Panc1 (cell line): Measurements from ENCODE around the gene GNPAT. TPM values are rescaled to one million over a fixed set of nuclear protein-coding genes. Genes with fewer than 3 reads are reported as not detected.
A peak's percentile ranks its signal among the peaks of the same experiment; 100 is the strongest.

Experiments
- ATAC-seq: fragments of 200-7000 bp; cut with Tn5 transposase; 2 replicates; pipeline ENCODE4 v1.9.1; 2020; ENCODE audit warnings: mild to moderate bottlenecking, moderate library complexity
- BruUV-seq: library from RNA; stranded (reverse); fragments of 400-500 nt; replicated peaks from 2 replicates; lab custom pipeline; 2021; lab: Mats Ljungman, UMichigan
- CTCF ChIA-PET: fragments of 300-600 bp; sonication (Branson Sonifier 250); formaldehyde crosslinking; loops from one replicate; lab custom pipeline; 2022; ENCODE audit warnings: antibody characterized with exemption; lab: Charles Lee
- POLR2A ChIA-PET: fragments of 300-600 bp; sonication (Branson Sonifier 250); formaldehyde crosslinking; loops from one replicate; lab custom pipeline; 2022; ENCODE audit warnings: antibody characterized with exemption; lab: Charles Lee
- DNase-seq: peaks from one replicate; pipeline ENCODE4 v3.0.0-alpha.2; 2010; ENCODE audit warnings: low read depth, low spot score
- H3K27ac ChIP-seq: 2 replicates; pipeline ENCODE4 v1.5.1; 2011; ENCODE audit warnings: mild to moderate bottlenecking, low read length, inconsistent platforms
- H3K27me3 ChIP-seq: fragments of 200-500 bp; sonication (Bioruptor generic); 2 replicates; pipeline ENCODE4 v1.6.0; 2014; ENCODE audit warnings: low read length, inconsistent platforms; ENCODE audit not compliant: control insufficient read depth, insufficient read depth
- H3K36me3 ChIP-seq: fragments of 200-500 bp; sonication (Bioruptor generic); 2 replicates; pipeline ENCODE4 v1.5.1; 2014; ENCODE audit warnings: inconsistent platforms, mild to moderate bottlenecking, low read length, moderate library complexity; ENCODE audit not compliant: control insufficient read depth, insufficient read depth
- H3K4me1 ChIP-seq: 2 replicates; pipeline ENCODE4 v1.5.1; 2011; ENCODE audit warnings: inconsistent platforms, mild to moderate bottlenecking, low read length, moderate library complexity; ENCODE audit not compliant: control insufficient read depth, insufficient read depth
- H3K4me3 ChIP-seq, 2 experiments: 2 replicates each; pipeline ENCODE4 v1.5.1; 2011 to 2012; ENCODE audit warnings: low read depth in 2 of 2, low read length in 2 of 2, mild to moderate bottlenecking in 2 of 2, inconsistent platforms in 1 of 2, moderate library complexity in 1 of 2
- H3K9me3 ChIP-seq: fragments of 200-500 bp; sonication (Bioruptor generic); 2 replicates; pipeline ENCODE4 v1.5.1; 2014; ENCODE audit warnings: low read depth, mild to moderate bottlenecking, inconsistent platforms, low read length, moderate library complexity; ENCODE audit not compliant: control insufficient read depth, insufficient read depth
- POLR2AphosphoS5 ChIP-seq: IDR thresholded peaks from 2 replicates; pipeline ENCODE4 v1.6.1; 2012; ENCODE audit warnings: mild to moderate bottlenecking, low read depth, low read length, moderate library complexity
- REST ChIP-seq, 2 experiments: IDR thresholded peaks; 2 replicates each; pipeline ENCODE4 v1.6.1; 2011 to 2012; ENCODE audit warnings: low read depth in 2 of 2, control low read depth in 1 of 2, low read length in 1 of 2, mild to moderate bottlenecking in 1 of 2, moderate library complexity in 1 of 2; ENCODE audit not compliant: insufficient read depth in 1 of 2
- SIN3A ChIP-seq: IDR thresholded peaks from 2 replicates; pipeline ENCODE4 v1.6.1; 2012; ENCODE audit warnings: low read depth, mild to moderate bottlenecking, low read length, moderate library complexity, borderline replicate concordance; ENCODE audit not compliant: insufficient read depth
- TCF7L2 ChIP-seq: IDR thresholded peaks from 2 replicates; pipeline ENCODE4 v1.6.1; 2011; ENCODE audit warnings: mild to moderate bottlenecking, low read depth, low read length, inconsistent platforms
- in situ Hi-C: cut with HindIII; loops from 2 replicates; pipeline ENCODE4 v1.10.0; 2016; ENCODE audit warnings: low sequenced_read_pairs, low pct_unique_long_range_greater_than_20kb
- intact Hi-C: fragments of 100-400 bp; cut with micrococcal nuclease; formaldehyde crosslinking; loops from one replicate; pipeline ENCODE4 v1.10.0; 2022; ENCODE audit not compliant: unreplicated experiment
- total RNA-seq: library from RNA; stranded (reverse); gene quantifications from one replicate; pipeline ENCODE4 v1.2.1, GENCODE V29; 2021; ENCODE audit not compliant: unreplicated experiment
- TF ChIP-seq, protein P1 (sequence below): fragments of 450-650 bp; IDR thresholded peaks from 2 replicates; pipeline ENCODE4 v1.5.1; 2017; ENCODE audit warnings: mild to moderate bottlenecking

Gene GNPAT
- total RNA-seq, 1 experiment from 2014 or later, result 42.5 TPM

GRCh38 chr1:231248778-231249177, 7.8 kb downstream of the GNPAT start:
- POLR2A ChIA-PET, result no interaction called here
- ATAC-seq, result peak; percentile 51; the same call in 1 of the 2 replicates
- in situ Hi-C loops (no loop called here), intact Hi-C loops (loop anchor here (10.0 kb wide), 1 partner anchor 86 kb away; the partner anchor contains the start of genes EXOC8 and SPRTN)
- H3K27ac ChIP-seq, result no peak overlapping the region
- H3K36me3 ChIP-seq, result no peaks in the 10 kb centered on the region
- DNase-seq, result peak; percentile 61
- H3K4me1 ChIP-seq, result no peaks in the 10 kb centered on the region; the same call in 1 of the 2 replicates
- no peaks in the 10 kb centered on the region for H3K27me3 ChIP-seq
- no peak overlapping the region for H3K4me3 ChIP-seq
- BruUV-seq, result no TSS peak
- no peaks in the 10 kb centered on the region for H3K9me3 ChIP-seq
- CTCF ChIA-PET, result no interaction called here
- no peak for TF ChIP-seq SIN3A
- TF ChIP-seq, protein P1, sequence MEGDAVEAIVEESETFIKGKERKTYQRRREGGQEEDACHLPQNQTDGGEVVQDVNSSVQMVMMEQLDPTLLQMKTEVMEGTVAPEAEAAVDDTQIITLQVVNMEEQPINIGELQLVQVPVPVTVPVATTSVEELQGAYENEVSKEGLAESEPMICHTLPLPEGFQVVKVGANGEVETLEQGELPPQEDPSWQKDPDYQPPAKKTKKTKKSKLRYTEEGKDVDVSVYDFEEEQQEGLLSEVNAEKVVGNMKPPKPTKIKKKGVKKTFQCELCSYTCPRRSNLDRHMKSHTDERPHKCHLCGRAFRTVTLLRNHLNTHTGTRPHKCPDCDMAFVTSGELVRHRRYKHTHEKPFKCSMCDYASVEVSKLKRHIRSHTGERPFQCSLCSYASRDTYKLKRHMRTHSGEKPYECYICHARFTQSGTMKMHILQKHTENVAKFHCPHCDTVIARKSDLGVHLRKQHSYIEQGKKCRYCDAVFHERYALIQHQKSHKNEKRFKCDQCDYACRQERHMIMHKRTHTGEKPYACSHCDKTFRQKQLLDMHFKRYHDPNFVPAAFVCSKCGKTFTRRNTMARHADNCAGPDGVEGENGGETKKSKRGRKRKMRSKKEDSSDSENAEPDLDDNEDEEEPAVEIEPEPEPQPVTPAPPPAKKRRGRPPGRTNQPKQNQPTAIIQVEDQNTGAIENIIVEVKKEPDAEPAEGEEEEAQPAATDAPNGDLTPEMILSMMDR, result no peak
- TF ChIP-seq REST (IDR thresholded peaks at IDR 0.05; ENCODE audit: insufficient read depth in 1 of 2, low read depth in 2 of 2, low read length in 1 of 2), result no peak

GRCh38 chr1:231252336-231252735, 11.3 kb downstream of the GNPAT start:
- CTCF ChIA-PET, result no interaction called here
- Histone ChIP-seq H3K27me3 (no peaks in the 10 kb centered on the region), H3K9me3 (no peaks in the 10 kb centered on the region; the same call in 1 of the 2 replicates), H3K4me3 (no peak overlapping the region), H3K27ac (no peak overlapping the region), H3K36me3 (no peaks in the 10 kb centered on the region), H3K4me1 (no peaks in the 10 kb centered on the region; the same call in 1 of the 2 replicates)
- in situ Hi-C loops (no loop called here), intact Hi-C loops (no loop called here)
- ATAC-seq (no peak), DNase-seq (no peak)
- no TSS peak for BruUV-seq
- POLR2A ChIA-PET, result no interaction called here
- no peak for TF ChIP-seq POLR2AphosphoS5
- no peak for TF ChIP-seq TCF7L2
- no peak for TF ChIP-seq SIN3A
- no peak for TF ChIP-seq REST (IDR thresholded peaks at IDR 0.05; ENCODE audit: insufficient read depth in 1 of 2, low read depth in 2 of 2, low read length in 1 of 2)
- TF ChIP-seq, protein P1, result no peak
